HG03575 (cell line): Measurements from ENCODE around the gene SUMO1.
"Not testable (repeated sequence)": the region's sequence is repeated elsewhere in the genome, so short reads cannot be mapped to it uniquely, and the experiment has no call there.

ENCODE experiments used
- ATAC-seq: cut with Tn5 transposase; IDR thresholded peaks from one replicate; pipeline ENCODE4 v1.9.1; 2021; ENCODE audit not compliant: unreplicated experiment, insufficient number of reproducible peaks, low FRiP score; ENCODE audit errors: extremely low read depth

SUMO1 gene

DNA sequence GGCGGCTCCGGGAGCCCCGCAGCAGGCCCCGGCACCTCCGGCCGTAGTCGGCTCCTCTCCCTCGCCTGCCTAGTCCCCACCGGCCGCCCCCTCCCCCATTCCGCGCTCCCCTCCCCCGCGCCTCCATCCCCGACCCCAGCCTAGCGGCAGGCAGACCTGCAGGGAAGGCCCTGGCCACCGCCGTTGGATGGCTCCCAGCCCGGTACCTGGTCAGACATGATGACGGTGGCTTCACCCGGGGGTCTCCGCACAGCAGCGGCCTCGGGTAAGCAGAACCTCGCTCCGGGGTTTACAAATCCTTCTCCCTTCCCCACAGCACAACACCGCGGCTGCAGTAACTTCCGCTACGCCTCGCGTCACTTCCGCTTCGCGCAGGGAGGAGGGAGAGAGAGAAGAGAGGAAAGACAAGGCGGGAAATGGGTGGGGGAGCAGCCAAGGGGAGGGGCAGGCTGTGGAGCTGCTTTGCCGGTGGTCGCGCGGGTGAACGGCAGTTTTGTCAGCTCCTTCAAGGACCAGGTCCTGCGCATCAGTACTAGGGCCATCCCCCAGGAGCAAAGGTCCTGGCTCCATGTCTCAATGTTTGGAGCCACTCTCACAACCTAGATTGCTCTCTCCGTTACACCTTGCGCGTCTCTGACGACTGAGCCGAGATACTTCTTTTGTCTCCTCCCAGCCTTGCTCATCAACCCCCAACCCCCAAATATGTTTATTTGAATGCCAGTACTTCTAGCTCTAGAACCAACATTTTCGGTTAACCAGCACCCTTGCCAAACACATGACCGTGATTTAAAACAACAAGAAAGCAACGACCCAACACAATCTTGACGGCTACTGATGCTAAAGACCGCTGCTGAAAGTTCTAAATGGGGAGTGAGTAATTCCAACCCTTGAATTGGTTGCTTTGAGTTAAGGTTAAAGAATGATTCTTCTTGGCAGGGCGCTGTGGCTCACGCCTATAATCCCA lies at the start of gene SUMO1:
Gene SUMO1, minus strand, starts transcription at position 364 of the 964 bp plus-strand sequence. Its CDS starts 146 bp downstream, at position 218.
- no peak for ATAC-seq

- no peak for ATAC-seq
Measured at GRCh38 chr2:202286595-202286994, 48.2 kb upstream of the SUMO1 start.

- ATAC-seq: no peak
Measured at GRCh38 chr2:202278944-202279343, 40.5 kb upstream of the SUMO1 start.

- ATAC-seq: no peak
Measured at GRCh38 chr2:202278036-202278760, 39.8 kb upstream of the SUMO1 start.

- ATAC-seq: not testable (repeated sequence)
Measured at GRCh38 chr2:202276078-202276720, 37.8 kb upstream of the SUMO1 start.

DNA sequence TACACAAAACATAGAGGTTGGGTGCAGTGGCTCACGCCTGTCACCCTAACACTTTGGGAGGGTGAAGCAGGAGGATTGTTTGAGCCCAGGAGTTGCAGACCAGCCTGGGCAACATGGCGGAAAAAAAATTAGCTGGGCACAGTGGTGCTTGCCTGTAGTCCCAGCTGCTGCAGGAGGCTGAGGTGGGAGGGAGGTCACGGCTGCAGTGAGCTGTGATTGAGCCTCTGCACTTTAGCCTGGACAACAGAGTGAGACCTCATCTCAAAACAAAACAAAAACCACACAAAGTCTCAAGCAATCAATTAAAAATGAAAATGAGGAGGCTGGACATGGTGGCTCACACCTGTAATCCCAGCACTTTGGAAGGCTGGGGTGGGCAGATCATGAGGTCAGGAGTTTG lies 32.1 kb upstream of the SUMO1 start:
- no peak for ATAC-seq

GRCh38 chr2:202269585-202269984 lies 31.2 kb upstream of the SUMO1 start:
- no peak for ATAC-seq

DNA sequence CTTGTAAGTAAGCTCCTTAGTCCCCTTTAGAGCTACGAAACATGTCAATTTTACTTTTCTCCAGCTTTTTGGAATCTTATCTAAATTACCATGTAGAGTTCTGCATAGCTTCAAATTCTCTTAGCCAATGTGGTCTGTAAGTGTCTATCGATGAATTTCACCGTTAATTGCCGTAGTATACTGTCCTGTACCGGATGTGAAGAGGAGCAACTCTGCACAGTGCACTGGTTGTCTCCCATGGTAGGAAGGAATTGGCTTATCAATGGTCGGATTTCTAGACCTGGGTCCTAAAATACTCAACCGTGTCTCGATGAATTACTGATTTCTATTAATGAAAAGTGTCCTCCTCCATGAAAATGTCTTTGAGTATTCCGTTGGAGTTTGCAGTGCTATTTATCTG lies 29.1 kb upstream of the SUMO1 start:
- no peak for ATAC-seq

DNA sequence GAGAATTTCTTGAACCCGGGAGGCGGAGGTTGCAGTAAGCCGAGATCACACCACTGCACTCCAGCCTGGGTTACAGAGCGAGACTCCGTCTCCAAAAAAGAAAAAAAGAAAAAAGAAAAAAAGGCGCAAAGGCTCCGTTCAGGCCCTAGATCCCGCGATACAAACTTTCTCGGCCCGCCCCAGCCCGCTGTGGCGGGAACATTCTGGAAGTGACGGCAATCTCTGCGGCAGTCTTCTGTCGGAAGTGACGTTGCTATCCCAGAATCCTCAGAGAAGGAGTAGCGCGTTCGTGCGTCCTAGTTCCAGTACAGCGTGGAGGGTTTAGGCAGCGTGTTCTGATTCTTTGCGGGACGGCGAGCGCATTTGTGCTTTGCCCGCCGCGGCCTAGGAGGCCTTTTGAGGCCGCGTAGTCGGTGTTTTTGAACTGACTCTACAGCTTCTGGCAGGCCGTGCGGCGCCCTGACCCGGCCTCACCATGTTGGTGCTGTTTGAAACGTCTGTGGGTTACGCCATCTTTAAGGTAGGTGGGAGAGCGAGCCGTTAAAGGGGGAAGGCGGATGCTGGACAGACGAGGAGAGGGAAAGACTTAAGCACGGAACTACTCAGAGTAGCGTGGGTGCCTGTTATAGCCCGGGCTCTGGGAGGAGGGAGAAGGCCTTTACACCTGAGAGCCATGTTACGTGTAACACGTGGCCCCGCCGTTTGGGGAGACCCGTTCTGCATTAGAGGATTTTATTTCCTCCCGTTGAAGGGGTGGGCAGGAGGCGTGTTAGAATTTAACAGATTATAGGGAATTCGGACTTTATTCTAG lies 27.3 kb upstream of the SUMO1 start, which contains the start of gene NOP58:
Gene NOP58, plus strand, starts transcription at position 297 of the 811 bp plus-strand sequence. Its CDS starts 179 bp downstream, at position 476.
- peak; percentile 61 for ATAC-seq

DNA sequence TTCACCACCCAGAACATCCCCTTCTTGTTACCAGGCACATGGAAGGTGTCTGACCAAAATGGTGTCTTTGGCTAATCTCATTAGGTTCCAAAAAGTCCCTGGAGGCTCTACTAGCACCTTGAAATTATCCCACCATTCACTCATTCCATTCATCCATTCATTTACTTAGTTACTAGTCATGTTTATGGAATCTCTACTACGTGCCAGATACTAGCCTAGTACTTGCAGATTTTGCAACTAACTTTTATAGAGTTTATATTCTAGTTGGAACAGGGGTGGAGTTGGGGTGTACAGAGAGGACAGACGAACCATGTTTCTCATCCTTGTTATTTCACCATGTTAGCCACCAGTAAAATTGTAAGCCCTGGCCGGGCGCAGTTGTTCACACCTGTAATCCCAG lies 23.1 kb upstream of the SUMO1 start:
- ATAC-seq: no peak

- ATAC-seq: no peak
Measured at GRCh38 chr2:202251494-202251893, 13.1 kb upstream of the SUMO1 start.

DNA sequence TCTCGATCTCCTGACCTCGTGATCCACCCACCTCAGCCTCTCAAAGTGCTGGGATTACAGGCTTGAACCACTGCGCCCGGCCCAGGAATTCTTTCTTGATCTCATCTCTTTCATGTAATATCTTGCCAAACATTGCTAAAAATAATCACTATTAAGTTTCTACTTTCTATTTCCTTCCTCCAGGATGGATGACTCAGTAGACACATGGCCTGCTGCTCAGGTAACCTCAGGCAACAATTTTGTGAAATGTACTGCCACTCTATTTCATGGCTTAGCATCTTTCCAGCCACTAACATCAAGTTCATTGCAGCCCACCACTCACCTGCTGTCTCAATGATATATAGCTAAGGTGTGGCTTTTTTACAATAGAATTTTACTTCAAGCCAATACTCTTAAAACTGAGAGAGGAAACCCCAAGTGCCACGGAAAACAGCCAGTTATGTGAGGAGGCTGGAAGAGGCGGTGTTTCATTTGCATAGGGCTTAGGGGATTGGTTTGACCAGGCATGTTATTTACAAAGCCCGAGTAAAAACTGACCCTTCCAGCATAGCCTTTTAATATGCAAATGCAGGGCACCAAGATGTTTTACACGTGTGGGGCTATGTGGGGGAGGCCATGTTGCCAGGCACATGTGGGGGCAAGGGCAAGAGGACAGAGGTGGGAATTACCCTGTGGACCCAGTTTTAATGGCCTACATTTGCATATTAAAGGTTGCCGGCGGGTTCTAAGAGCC lies 11.3 kb upstream of the SUMO1 start:
- ATAC-seq: no peak

DNA sequence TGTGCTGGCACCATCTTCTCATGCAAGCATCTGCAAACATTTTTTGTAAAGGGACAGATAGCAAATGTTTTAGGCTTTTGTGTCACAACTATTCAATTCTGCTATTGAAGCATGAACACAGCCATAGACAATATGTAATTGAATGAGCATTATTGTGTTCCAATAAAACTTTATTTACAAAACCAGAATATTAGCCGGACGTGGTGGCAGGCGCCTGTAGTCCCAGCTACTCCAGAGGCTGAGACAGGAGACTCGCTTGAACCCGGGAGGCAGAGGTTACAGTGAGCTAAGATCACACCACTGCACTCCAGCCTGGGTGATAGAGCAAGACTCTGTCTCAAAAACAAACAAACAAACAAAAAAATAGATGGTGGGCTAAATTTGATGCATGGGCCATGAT lies 9.3 kb upstream of the SUMO1 start:
- ATAC-seq: not testable (repeated sequence)

GRCh38 chr2:202237787-202238233 lies 587 bp downstream of the SUMO1 start:
- no peak for ATAC-seq

- no peak for ATAC-seq
Measured at GRCh38 chr2:202221873-202222272, 16.5 kb downstream of the SUMO1 start.

DNA sequence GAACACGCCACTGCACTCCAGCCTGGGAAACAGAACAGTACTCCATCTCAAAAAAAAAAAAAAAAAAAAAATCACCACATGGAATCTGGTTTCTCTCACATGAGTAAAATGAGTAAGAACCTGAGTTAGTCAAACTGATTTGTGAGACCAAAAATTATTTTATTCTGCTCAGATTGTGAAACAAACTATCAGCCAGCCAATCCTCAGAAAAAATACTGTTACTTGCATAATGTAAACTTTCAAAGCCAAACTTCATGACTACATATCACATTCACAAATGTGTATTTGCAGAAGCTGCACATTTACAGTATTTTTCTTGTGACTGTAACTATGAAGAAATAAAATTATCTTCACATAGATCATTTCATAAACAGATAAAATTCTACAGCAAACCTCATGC lies 23.2 kb downstream of the SUMO1 start:
- ATAC-seq: no peak

DNA sequence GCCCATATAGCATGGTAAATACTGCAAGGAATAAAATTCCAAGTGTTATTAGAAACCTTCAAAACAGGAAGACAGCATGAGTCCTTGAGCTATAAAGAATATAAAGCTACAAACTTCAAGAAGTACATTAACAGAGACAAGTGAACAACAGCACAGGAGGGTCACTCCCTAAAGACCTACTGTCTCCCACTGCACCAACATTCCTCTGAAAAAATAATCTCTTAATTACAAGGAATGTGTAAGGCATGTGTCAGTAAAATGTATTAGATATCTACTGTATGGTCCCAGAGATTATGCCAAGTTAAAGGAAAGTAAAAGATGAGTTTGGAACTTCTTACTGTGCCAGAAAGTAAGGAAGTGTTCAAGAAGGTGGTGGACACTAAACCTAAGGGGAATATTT lies 29.9 kb downstream of the SUMO1 start:
- no peak for ATAC-seq

DNA sequence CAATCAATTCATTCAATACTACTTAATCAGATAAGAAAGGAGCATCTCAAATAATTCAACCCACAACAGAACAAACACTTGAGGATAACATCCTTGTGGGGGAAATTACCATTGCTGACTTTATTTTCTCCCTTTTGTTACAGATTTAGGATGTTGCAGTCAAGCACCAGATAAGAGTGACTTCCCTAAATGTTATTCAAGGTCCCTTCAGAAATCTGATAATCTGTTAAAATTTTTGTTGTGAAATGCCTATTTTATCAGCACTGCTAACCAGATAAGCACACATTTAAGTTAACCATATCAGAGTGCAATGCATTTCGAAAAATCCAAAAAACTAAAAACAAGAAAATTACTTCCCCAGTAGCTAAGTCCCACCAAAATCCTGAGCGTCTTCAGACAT lies 33.5 kb downstream of the SUMO1 start:
- no peak for ATAC-seq
